IPS-NIHi11 (cell line): ENCODE data around the gene TENM4.

ENCODE experiments used
- DNase-seq: peaks from one replicate; pipeline ENCODE4 v3.0.0; 2012; ENCODE audit warnings: mixed read lengths, low spot score

TENM4 gene

DNA sequence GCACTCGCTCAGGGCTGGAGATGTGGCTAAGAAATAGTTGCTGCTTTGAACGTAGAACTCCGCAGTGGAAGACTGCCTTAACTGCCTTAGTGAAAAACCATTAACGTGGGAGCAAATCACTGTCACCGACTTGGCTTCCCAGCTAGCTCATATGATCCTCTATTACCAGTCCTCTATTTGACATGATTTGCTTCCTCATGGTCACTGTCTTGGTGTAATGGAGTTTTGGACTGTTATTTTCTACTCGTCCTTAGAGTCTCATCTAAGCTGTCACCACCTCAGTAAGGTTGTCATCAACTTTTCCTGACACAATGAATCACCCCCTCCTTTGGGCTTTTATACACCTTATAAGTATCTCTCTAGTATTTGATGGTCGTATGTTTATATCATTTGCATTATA, 699.1 kb downstream of the TENM4 start:
- no peak for DNase-seq

DNA sequence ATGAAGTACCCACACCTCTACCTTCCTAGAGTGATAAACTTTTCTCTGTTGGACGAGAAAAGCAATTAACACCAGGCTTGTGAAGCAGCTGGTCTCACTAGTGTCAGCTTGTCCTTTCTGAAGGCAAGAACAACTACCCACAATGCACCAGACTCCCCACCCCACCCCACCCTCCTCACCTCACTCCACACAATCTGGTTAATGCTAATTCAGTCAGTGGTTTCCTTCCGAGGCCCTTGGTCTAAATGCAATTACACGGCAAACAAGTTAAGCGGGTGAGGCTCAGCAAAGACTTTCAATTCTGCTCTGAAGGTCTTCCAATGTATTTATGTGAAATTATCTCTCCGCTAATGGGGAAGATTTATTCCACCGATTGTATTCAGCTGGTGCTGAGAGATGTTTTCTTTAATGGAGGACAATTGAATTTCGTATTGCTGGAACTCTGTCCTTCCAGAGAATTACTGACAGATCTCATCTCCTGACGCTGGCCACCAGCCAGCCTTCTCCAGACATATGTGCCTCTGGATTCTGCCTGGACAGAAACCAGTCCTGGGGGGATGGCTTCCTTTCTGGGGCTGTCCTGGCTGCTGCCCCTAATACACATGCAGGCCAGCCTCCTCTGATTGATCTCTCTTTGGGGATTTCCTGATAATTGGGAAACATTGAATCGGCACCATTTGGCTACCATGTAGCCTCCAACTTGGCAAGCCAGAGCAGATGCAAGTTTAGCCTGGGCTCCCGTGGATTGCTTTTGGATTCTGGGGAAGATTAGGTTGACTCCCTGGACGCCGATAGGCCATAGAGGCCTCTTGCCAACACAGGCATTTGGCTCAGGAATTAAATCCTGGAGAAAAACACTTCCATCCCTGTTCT, 700.4 kb downstream of the TENM4 start:
- DNase-seq, result no peak

DNA sequence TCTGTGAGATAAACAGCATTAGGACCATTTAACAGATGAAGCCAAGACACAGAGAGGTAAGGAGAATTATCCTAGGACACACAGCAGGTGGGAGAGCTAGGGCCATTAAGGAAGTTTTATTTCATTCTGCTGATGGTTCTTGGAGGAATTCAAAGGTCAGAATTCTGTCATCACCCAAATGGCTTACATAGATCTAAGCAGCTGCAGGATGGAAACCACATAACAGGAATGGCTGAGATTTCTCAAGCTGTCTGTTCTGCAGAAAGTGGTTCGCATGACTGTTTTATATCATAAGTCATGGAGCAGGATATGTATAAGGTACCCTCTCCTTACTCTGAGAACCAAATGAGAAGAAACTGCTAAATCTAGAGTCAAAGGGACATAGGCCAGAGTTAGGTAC, 702.9 kb downstream of the TENM4 start:
- DNase-seq, result no peak

DNA sequence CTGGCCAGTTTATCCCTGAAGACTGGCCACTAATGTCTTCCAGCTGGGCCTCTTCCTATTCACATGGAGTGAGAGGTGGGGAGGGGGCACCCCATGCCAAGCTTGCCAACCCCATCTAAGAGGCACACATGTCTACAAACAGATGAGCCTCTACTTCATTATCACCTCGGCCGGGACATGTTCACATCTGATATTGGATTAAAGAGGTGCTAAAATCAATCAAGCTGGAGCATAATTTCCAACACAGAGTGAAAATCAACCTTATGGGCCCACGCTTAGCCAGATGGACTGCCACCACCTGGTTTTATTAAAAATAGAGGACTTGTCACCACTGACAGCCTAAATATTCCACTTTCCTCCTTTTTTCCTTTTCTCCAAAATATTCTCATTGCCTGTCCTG, 703.5 kb downstream of the TENM4 start:
- no peak for DNase-seq

DNA sequence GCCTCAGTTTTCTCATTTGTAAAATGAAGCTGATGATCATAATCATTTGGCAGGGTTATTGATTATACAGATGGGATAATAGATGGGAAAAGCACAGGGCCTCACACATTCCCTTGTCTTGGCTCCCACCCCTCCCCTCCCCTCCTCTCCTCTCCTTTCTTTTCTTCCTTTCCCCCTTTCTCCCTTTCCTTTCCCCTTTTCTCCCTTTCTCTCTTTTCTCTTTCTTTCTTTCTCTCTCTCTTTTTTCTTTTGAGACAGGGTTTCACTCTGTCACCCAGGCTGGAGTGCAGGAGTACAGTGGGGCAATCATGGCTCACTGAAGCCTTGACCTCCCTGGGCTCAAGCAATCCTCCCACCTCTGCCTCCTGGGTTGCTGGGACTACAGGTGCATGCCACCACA, 705.1 kb downstream of the TENM4 start:
- DNase-seq, result no peak

DNA sequence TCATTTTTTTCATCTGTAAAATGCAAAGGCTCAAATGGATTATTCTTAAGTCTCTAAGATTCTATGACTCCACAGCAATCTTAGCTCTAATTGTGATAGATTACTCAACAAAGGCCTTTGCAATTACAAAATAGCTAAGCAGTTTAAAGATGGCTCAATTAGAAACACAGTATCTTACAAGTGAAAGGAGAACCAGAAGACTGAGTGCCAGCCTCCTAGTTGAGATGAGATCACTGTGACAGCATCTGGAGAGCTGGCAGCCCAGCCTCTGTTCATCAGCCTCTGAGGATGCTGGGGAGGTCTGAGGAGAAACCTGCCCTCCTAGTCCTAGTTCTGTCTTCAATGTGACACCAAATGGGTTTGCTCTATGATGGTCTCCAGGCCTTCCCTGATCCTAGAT, 707.8 kb downstream of the TENM4 start:
- no peak for DNase-seq

DNA sequence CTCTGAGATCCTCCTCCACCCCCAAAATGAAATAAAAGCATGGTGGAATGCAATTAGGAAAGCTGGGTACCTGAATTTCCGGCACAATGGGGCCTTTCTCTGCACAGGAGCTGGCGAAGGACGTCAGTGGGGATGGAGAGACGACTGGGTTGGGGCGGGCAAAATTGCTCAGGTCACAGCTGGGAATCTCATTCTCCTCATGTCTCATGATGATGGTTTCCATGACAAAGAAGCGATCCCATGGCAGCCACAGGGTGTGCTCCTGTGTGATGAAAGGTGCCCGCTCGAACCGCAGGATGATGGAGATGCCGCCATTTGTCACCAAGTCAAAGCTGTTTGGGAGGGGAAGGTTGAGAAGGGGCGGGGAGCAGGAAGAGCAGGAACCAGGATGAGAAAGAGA, 708.6 kb downstream of the TENM4 start:
- DNase-seq, result no peak

DNA sequence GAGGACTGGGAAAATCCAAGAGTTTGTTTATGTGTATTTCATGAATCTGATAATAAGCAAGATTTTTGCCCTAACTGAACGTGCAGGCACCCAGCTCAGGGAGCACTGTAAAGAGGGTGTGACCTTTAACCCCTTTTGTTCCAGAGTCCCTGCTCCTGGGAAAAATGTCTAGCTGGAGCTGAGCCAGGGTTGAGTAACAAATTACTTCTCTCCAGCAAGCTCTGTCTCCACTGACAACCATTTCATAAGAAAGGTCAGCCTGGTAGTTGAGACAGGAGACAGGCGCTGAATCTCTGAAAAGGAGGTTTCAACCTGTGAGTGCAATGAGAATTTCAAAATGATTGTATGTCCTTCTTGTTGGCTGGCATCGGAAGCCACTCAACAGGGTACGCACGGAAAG, 709.8 kb downstream of the TENM4 start:
- no peak for DNase-seq

DNA sequence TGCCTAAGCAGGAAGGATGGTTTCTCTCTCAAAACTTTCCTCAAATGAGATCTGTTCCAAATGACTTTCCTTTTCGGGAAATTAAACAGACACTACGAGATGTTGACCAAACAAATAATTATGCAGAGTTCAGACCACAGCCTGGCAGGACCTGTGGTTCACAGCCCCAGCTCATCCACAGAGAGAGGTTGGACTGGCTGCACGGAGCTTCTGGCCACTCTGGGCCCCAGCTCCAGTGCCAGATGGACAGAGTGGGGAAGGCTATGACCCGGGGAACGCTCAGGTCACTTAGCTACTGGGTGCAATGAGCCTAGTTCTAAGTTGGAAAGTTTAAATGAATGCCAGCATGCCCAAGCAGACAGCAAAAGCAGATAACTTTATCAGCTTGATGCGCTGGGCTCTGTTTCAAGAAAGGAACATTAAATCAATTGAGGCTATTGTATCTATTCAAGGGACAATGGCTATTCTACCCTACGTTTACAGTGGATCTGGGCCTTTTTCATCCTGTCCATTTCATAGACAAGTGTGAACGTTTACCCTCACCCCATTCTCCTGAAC, 710.5 kb downstream of the TENM4 start:
- no peak for DNase-seq

DNA sequence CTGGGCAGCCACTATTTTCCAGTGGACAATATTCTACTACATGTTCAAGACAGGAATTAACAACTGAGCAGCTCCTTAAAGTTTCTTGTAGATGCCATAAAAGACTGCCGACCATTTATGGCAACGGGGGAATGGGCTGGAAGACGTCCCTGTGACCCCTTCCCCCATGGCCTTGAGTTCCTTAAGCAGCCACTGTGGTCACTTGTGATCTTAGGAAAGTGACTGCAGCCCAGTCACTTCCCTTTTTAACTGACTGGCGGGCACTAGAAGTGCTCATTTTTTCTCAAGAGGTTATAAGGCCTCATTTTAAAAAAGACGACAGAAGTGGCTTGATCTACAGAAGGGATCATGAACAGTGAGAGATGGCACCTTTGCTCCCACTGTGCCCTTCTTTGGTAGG, 713.0 kb downstream of the TENM4 start:
- no peak for DNase-seq

DNA sequence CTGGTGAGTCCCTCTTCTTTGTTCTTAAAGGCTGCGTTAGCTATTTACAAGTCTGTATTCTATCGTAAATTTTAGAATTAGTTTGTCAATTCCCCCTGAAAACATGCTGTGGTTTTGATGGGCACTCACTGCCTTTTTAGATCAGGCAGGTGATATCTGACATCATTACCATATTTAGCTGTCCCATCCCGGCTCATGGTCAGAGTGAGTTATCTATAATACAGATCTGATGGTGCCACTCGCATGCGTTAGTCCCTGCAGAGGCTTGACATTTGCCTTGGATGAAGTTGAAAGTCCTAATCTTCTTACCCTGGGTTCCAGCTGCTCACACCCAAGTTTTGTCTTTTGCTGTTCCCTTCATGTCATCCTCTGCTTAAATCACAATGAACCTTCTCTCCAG, 715.6 kb downstream of the TENM4 start:
- no peak for DNase-seq

DNA sequence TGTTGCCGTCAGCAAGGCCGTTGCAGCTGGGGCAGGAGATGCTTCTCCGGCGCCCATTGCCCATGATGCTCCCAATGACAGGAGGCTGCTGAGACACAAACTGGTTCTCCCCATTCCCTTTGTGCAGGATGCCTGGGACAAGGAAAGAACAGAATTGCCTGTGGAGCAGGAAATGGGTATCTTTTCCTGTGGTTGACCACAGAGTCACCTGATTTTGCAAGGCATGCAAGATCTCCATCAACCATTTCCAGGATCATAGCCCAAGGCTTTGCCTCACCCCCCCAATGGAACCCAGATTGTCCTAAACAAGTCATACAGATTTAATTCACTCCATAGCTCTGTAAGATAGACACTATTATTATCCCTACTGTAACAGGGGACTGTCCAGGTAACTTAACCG, 718.0 kb downstream of the TENM4 start:
- no peak for DNase-seq

DNA sequence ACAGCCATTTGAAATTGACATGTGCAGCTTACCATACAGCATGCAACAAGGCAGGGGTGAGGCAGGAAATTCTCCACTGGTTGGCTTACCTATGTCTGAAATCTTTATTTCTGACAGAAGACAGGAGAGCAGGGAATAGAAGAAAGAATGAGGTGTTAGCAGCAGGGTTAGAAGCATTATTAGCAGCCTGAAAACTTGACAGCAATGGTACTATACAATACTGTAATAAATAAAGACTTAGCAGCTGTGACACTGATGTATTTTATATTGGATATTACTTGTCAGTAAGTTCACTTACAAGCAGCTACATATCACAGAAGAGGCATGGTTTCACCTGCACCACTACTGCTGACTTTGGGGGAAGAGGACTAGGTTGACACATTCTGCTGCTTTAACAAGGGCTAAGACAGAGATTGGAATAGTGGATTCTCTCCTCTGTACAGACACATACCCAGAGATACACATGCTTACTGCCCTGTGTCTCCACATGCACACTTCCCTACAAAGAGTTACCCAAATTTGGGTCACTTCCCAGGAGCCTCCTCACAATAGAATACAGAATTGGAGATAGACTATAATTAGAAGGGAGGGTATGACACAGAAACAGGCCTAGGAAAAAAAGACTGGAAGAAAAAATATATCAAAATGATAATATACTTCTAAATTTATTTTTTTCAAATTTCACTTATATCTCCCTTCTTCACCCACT, 720.4 kb downstream of the TENM4 start:
- DNase-seq, result no peak

DNA sequence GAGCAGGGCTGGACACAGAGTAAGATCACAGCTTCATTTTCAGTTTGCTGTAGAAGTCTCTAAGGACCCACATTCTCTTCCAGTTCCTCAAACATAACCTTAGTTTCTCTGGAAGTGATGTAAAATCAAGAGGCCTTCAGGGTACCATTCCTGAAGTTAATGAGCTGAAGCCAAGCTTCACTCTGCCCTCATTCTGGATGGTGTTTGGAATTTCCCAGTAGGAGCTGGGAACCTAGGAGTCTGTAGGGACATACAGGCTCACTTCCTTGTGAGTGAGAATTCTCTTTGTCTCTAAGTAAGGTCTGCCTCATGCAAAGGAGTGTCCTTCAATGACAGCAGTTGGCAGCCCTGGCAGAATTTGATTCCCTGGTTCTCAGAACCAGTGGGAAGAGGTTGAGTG, 723.8 kb downstream of the TENM4 start:
- DNase-seq, result no peak

DNA sequence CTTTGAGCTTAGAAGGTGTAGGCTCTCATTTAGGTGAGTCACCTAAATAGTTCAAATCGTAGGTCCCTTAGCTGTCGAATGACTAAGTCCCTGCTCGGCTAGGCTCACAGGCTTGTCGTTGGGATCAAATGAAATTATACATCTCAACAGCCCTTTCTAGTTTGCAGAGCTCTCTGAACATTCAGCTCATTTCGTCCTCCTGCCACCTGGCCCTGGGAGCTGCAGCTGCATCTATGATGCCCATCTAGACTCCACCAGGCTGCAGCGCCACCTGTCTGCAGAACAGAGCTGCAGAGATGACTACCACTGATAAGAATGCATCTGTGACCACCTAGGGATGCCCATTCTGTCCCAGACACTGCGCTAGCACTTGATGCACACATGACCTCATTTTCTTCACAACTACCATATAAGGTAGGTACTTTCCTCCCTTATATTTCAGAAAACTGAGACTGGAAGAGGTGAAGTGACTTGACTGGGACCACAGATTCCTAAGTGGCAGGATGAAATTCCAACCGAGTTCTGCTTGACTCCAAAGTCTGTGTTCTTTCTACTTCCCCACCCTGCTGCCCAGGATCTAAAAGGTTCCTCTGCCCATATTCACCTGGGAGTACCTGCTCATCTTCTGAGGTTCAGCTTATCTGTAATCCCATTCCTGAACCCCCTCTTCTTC, 725.1 kb downstream of the TENM4 start:
- DNase-seq, result peak; percentile 82

DNA sequence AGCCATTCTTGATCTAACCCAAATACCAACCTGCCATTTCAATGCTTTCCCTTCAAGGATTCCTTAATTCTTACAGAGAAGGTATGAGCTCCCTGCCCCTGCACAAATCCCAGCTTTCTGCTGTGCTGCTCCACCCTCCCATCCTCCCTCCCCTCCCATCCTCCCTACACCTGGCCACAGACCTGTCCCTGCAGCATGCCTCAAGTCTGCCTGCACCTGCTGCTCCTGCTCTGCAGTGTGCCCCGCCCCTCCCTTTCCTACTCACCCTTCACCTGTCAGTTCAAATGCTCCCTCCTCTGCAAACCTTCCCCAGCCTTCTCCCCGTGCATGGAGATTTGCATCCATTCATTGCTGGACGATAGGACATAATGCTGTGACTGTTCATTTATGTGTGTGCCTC, 726.3 kb downstream of the TENM4 start:
- DNase-seq, result peak; percentile 25

DNA sequence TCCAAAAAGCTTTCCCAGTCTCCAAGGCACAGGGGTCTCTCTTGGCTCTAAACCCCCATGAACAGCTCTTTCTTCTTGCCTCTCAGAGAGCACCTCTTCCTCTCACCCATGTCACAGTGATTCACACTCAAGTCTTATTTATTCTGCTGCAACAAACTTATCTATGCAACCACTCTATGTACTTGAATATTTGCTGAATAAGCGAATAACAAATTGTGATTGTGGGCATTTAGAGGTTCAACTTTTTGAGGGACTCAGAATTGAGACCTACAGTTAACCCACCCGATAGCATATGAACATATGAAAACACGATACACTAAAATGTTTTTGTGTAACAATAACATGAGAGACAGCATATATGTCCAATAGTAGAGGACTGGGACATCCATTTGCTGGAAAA, 729.1 kb downstream of the TENM4 start:
- no peak for DNase-seq

DNA sequence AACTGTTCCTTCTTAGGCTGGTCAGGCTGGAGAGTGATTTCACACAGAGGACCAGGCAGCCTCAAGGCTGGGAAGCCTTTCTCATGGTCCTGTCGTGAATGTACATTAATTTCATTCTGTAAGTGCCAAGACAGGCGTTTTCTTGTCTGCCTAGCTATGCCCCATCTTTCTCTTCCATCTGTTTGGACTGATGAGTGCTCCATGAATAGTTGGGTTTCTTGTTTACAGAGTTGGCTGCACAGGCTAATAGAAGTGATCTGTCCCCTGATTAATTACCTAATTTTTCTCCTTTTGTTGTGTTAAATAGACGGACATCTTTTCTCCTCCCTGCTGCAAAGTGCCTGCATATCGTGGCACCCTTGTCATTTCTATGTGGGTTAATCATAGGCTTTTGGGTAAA, 730.4 kb downstream of the TENM4 start:
- no peak for DNase-seq

DNA sequence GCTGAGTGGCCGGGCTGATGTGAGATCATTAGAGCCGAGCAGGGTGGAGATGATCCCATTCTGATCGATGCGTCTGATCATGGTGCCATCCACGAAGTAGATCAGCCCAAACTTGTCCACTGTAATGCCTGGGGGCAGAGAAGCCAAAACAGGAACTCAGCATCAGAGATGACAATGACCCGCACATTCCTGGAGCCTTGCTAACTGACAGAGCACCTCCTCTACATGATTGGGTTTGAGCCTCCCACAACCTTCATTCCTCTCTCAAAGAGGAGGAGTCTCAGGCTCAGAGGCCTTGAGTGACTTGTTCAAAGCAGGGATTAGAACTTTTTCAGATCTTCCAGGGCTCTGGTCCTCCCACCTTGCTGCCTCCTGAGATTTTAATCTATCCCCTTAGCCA, 732.4 kb downstream of the TENM4 start:
- DNase-seq, result no peak

DNA sequence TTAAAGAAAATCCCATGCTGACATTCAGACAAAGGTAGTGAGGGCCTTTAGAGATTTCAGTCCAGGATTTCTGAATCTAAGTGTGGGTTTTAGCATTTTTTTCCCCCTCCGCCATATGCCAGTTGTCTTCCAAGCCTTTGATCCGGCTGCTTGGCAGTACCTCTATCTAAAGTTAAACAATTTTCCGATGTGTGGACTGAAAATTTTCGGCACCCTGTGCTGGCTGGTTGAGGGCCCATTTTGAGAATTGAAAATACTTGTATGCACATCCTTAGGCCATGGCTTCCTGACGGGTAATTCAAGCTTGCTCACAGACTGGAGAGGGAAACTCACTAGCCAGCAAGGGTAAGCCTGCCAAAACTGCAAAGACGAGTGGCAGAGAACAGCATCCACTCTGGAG, 734.3 kb downstream of the TENM4 start:
- no peak for DNase-seq

DNA sequence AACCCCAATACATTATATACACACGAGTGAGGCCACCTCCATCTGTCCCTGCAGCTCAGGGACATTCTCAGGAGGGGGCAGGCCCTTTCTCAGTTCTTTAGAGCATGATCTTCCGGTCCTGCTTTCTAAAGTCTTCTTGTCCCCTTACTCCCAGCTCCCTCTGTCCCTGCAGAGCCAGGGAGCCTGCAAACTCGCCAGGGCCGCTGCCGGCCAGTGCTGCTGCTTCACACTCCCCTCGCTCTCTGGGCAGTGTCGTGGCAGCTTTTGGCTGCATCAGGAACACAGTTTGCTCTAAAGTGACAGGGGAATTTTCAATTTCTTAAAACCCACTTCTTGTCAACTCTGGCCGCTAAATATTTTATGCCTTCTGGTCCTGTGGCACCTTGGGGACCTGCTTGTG, 736.0 kb downstream of the TENM4 start:
- DNase-seq, result no peak

DNA sequence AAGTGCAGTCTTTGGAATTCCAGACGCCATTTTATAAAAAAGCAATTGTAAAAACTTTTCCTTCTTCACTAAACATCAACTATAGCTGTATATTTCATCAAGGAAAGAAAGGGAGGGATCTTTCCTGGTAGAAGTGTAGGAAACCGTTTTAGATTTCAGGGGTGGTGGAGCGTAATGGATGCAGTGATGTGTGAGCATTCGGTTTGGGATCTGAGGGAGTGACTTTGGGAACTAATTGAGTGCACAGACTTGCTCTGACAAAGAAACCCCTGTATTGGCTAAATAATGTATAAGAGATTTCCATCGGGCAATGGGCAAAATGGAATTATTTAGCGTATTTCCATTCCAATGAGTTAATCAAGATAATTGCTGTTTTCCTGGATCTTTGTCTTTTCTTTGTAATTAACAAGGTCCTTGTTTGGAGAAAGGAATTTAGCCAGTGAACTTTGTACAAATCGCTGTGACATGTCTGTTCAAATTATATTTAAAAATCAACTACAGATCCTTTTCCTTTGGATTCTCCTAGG, 741.2 kb downstream of the TENM4 start:
- no peak for DNase-seq

DNA sequence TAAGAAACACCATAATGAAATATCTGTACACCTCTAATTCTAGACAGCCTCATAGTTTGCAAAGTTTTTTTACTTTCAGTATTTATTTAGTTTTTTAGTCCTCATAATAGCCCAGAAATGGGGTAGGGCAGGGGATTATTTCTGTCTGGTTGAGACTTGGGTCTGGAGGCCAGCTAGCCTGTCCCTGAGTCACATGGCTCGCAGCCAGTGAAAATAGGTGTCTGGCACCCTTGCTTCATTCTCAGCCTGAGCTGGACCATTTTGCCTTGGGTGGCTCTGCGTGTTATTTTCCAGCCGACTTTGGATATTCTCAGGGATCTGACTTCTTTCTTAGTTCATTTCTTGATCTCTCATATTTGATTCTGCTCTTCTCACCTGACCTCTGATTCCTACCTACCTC, 742.2 kb downstream of the TENM4 start:
- no peak for DNase-seq
